ENCODE data around the gene PRAMEF26. TPM values are rescaled to one million over a fixed set of nuclear protein-coding genes. Genes with fewer than 3 reads are reported as not detected.
"Not testable (repeated sequence)": the region's sequence is repeated elsewhere in the genome, so short reads cannot be mapped to it uniquely, and the experiment has no call there.

PRAMEF26 gene
- not detected for total RNA-seq
- polyA plus RNA-seq (ENCODE audit: insufficient read depth in 1 of 8, insufficient read length in 8 of 8, low replicate concordance in 1 of 8), result not detected
- long read RNA-seq, donor 1, result 0 reads
- long read RNA-seq, donor 2, result 0 reads
- long read RNA-seq, donor 3, result 0 reads
- long read RNA-seq, donor 4, result 0 reads
- long read RNA-seq, donor 5, result 0 reads
- long read RNA-seq, donor 6, result 0 reads
- long read RNA-seq, donor 7, result 0 reads
- long read RNA-seq, donor 8, result 0 reads
- long read RNA-seq, donor 9, result 0 reads
- long read RNA-seq, donor 10, result 0 reads
- long read RNA-seq, donor 11, result 0 reads

DNA sequence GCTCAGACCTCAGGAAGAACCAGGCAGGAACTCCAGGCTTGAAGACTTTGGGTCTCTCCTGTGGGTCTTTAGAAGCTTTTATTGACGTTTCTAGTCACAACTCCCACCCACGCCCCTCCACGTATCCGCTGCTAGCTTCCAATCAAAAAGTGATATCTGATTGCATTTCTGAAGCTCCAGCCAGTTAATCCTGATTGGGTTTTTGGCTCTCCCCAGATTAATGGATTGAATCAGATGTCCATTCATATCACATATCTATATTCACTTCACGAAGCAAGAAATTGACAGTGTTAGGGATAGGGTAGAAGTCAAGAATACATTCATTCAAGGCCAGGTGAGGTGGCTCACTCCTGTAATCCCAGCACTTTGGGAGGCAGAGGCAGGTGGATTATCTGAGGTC is at the start of gene PRAMEF26:
Gene PRAMEF26, minus strand, starts transcription at position 101 of the 400 bp plus-strand sequence. CDS start 2,914 bp downstream, outside the sequence.
- not testable (repeated sequence) for DNase-seq; H3K9me3 ChIP-seq (replicated peaks; ENCODE audit: control insufficient read depth, low read depth, low read length); H3K4me1 ChIP-seq (ENCODE audit: control insufficient read depth, insufficient read depth, low read length); H3K27ac ChIP-seq (ENCODE audit: low read length); H3K27me3 ChIP-seq (ENCODE audit: control insufficient read depth, insufficient read depth, low read length); H3K36me3 ChIP-seq (ENCODE audit: control insufficient read depth, insufficient read depth, low read length); H3K4me3 ChIP-seq (ENCODE audit: low read length)
- no CpG with 5 or more reads among the region's 5 CpGs for WGBS (ENCODE audit: insufficient coverage)

DNA sequence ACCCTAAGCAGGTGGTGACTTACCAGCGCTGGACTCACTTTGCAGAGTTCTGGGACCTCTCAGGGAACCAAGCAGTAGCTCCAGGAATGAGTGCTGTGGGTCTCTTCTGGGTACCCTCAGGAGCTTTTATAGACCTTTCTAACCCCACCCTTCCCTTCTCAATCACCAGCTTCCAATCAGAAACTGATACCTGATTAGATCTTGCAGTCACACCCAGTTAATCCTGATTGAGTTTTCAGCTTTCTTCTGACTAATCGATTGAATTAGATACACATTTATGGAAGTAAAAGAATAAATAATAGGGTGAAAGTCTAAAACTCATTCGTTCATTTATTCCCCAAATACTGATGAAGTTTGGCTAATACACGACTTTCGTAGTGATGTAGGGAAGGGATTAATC is 45.5 kb upstream of the PRAMEF26 start, which contains the start of gene PRAMEF13:
Gene PRAMEF13, minus strand, starts transcription at position 101 of the 400 bp plus-strand sequence. CDS start 1,820 bp downstream, outside the sequence.
- H3K4me3 ChIP-seq (ENCODE audit: low read length); H3K27me3 ChIP-seq (ENCODE audit: control insufficient read depth, insufficient read depth, low read length); DNase-seq; H3K4me1 ChIP-seq (ENCODE audit: control insufficient read depth, insufficient read depth, low read length); H3K36me3 ChIP-seq (ENCODE audit: control insufficient read depth, insufficient read depth, low read length); H3K27ac ChIP-seq (ENCODE audit: low read length); H3K9me3 ChIP-seq (replicated peaks; ENCODE audit: control insufficient read depth, low read depth, low read length): not testable (repeated sequence)
- WGBS (ENCODE audit: insufficient coverage), result no CpG with 5 or more reads among the region's 5 CpGs

DNA sequence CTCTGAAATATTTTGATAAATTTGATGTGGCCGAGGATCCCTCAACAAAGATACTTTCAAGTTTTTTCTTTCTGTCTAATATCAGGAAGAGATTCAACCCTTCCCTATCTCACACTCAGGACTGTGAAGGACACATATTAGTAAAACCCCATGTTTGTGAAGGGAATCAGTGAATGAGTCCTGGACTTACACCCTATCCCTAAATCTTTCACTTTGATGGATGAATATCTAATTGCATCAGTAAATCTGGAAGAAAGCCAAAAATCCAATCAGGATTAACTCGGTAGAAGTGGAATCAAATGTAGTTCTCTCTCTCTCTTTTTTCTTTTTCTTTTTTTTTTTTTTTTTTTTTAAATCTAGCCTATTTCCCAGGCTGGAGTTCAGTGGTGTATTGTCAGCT is 15.7 kb upstream of the PRAMEF26 start, which contains the start of gene PRAMEF9:
Gene PRAMEF9, plus strand, starts transcription at position 301 of the 400 bp plus-strand sequence. CDS start 3,433 bp downstream, outside the sequence.
- not testable (repeated sequence) for H3K4me3 ChIP-seq (ENCODE audit: low read length); H3K4me1 ChIP-seq (ENCODE audit: control insufficient read depth, insufficient read depth, low read length); H3K27ac ChIP-seq (ENCODE audit: low read length); H3K9me3 ChIP-seq (replicated peaks; ENCODE audit: control insufficient read depth, low read depth, low read length); DNase-seq; H3K27me3 ChIP-seq (ENCODE audit: control insufficient read depth, insufficient read depth, low read length); H3K36me3 ChIP-seq (ENCODE audit: control insufficient read depth, insufficient read depth, low read length)
- WGBS (ENCODE audit: insufficient coverage), result no CpG with 5 or more reads among the region's 2 CpGs

DNA sequence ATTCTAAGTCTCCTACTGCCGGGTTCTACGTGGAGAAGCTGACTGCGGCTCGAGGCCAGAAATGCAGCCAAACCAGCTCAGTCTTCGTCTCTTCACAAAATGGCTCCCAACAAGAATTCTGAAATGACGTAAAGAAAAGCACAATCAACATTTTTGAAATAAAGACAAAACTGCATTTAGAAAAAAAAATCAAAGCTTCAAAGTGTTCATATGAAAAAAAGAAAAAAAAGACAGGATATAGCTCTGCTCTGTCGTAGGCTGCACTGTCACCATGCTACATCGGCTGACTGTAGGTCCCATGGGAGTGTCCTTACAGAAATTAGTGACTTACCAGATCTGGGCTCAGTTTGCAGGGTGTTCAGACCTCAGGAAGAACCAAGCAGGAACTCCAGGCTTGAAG is 9.7 kb upstream of the PRAMEF26 start, which contains the start of gene HNRNPCL4:
Gene HNRNPCL4, minus strand, starts transcription at position 101 of the 400 bp plus-strand sequence. CDS start 164 bp downstream, outside the sequence.
- not testable (repeated sequence) for H3K27ac ChIP-seq (ENCODE audit: low read length); H3K27me3 ChIP-seq (ENCODE audit: control insufficient read depth, insufficient read depth, low read length); H3K4me3 ChIP-seq (ENCODE audit: low read length); DNase-seq; H3K36me3 ChIP-seq (ENCODE audit: control insufficient read depth, insufficient read depth, low read length); H3K4me1 ChIP-seq (ENCODE audit: control insufficient read depth, insufficient read depth, low read length); H3K9me3 ChIP-seq (replicated peaks; ENCODE audit: control insufficient read depth, low read depth, low read length)
- WGBS (ENCODE audit: insufficient coverage), result no CpG with 5 or more reads among the region's 8 CpGs

DNA sequence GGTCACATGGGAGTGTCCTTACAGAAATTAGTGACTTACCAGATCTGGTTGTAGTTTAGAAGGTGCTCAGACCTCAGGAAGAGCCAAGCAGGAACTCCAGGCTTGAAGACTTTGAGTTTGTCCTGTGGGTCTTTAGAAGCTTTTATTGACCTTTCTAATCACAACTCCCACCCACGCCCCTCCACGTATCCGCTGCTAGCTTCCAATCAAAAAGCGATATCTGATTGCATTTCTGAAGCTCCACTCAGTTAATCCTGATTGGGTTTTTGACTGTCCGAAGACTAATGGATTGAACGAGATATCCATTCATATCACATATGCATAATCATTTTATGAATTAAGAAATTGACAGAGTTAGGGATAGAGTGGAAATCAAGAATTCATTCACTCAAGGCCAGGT is 39.1 kb downstream of the PRAMEF26 start, which contains the start of gene HNRNPCL2:
Gene HNRNPCL2, minus strand, starts transcription at position 101 of the 400 bp plus-strand sequence. CDS start 454 bp downstream, outside the sequence.
- H3K27me3 ChIP-seq (ENCODE audit: control insufficient read depth, insufficient read depth, low read length); H3K4me1 ChIP-seq (ENCODE audit: control insufficient read depth, insufficient read depth, low read length); H3K27ac ChIP-seq (ENCODE audit: low read length); DNase-seq; H3K4me3 ChIP-seq (ENCODE audit: low read length); H3K9me3 ChIP-seq (replicated peaks; ENCODE audit: control insufficient read depth, low read depth, low read length); H3K36me3 ChIP-seq (ENCODE audit: control insufficient read depth, insufficient read depth, low read length): not testable (repeated sequence)
- no CpG with 5 or more reads among the region's 6 CpGs for WGBS (ENCODE audit: insufficient coverage)

Other genes with a start within 250 kb of the PRAMEF26 start
- gene PRAMEF7, start 239.4 kb downstream of the PRAMEF26 start, total RNA-seq, result not detected
- not detected for gene PRAMEF7, start 239.4 kb downstream of the PRAMEF26 start, polyA plus RNA-seq (ENCODE audit: insufficient read depth in 1 of 8, insufficient read length in 8 of 8, low replicate concordance in 1 of 8)
- gene PRAMEF6, start 208.4 kb downstream of the PRAMEF26 start, total RNA-seq, result not detected
- not detected for gene PRAMEF6, start 208.4 kb downstream of the PRAMEF26 start, polyA plus RNA-seq (ENCODE audit: insufficient read depth in 1 of 8, insufficient read length in 8 of 8, low replicate concordance in 1 of 8)
- gene PRAMEF27, start 99.4 kb downstream of the PRAMEF26 start, total RNA-seq, result not detected
- not detected for gene PRAMEF27, start 99.4 kb downstream of the PRAMEF26 start, polyA plus RNA-seq (ENCODE audit: insufficient read depth in 1 of 8, insufficient read length in 8 of 8, low replicate concordance in 1 of 8)
- gene HNRNPCL3, start 95.2 kb downstream of the PRAMEF26 start, total RNA-seq, result not detected
- gene HNRNPCL3, start 95.2 kb downstream of the PRAMEF26 start, polyA plus RNA-seq (ENCODE audit: insufficient read depth in 1 of 8, insufficient read length in 8 of 8, low replicate concordance in 1 of 8), result not detected
- not detected for gene PRAMEF25, start 85.2 kb downstream of the PRAMEF26 start, total RNA-seq
- gene PRAMEF25, start 85.2 kb downstream of the PRAMEF26 start, polyA plus RNA-seq (ENCODE audit: insufficient read depth in 1 of 8, insufficient read length in 8 of 8, low replicate concordance in 1 of 8), result not detected
- gene HNRNPCL2, start 39.2 kb downstream of the PRAMEF26 start, total RNA-seq, result not detected
- under 1 TPM in 1 of 8 donors, not detected in 7; 0.14 TPM for gene HNRNPCL2, start 39.2 kb downstream of the PRAMEF26 start, polyA plus RNA-seq (ENCODE audit: insufficient read depth in 1 of 8, insufficient read length in 8 of 8, low replicate concordance in 1 of 8)
- not detected for gene HNRNPCL4, start 9.6 kb upstream of the PRAMEF26 start, total RNA-seq
- gene HNRNPCL4, start 9.6 kb upstream of the PRAMEF26 start, polyA plus RNA-seq (ENCODE audit: insufficient read depth in 1 of 8, insufficient read length in 8 of 8, low replicate concordance in 1 of 8), result under 1 TPM in 4 of 8 donors, not detected in 4; 0.19 to 0.42 (median 0.26) TPM
- gene PRAMEF9, start 15.8 kb upstream of the PRAMEF26 start, total RNA-seq, result not detected
- gene PRAMEF9, start 15.8 kb upstream of the PRAMEF26 start, polyA plus RNA-seq (ENCODE audit: insufficient read depth in 1 of 8, insufficient read length in 8 of 8, low replicate concordance in 1 of 8), result not detected
- not detected for gene PRAMEF13, start 45.4 kb upstream of the PRAMEF26 start, total RNA-seq
- not detected for gene PRAMEF13, start 45.4 kb upstream of the PRAMEF26 start, polyA plus RNA-seq (ENCODE audit: insufficient read depth in 1 of 8, insufficient read length in 8 of 8, low replicate concordance in 1 of 8)
- gene PRAMEF18, start 70.1 kb upstream of the PRAMEF26 start, total RNA-seq, result not detected
- not detected for gene PRAMEF18, start 70.1 kb upstream of the PRAMEF26 start, polyA plus RNA-seq (ENCODE audit: insufficient read depth in 1 of 8, insufficient read length in 8 of 8, low replicate concordance in 1 of 8)
- gene PRAMEF5, start 98.2 kb upstream of the PRAMEF26 start, total RNA-seq, result not detected
- gene PRAMEF5, start 98.2 kb upstream of the PRAMEF26 start, polyA plus RNA-seq (ENCODE audit: insufficient read depth in 1 of 8, insufficient read length in 8 of 8, low replicate concordance in 1 of 8), result not detected
- not detected for gene PRAMEF8, start 129.1 kb upstream of the PRAMEF26 start, total RNA-seq
- gene PRAMEF8, start 129.1 kb upstream of the PRAMEF26 start, polyA plus RNA-seq (ENCODE audit: insufficient read depth in 1 of 8, insufficient read length in 8 of 8, low replicate concordance in 1 of 8), result not detected
- gene PRAMEF33, start 147.5 kb upstream of the PRAMEF26 start, total RNA-seq, result not detected
- under 1 TPM in 1 of 8 donors, not detected in 7; 0.13 TPM for gene PRAMEF33, start 147.5 kb upstream of the PRAMEF26 start, polyA plus RNA-seq (ENCODE audit: insufficient read depth in 1 of 8, insufficient read length in 8 of 8, low replicate concordance in 1 of 8)
- gene PRAMEF15, start 159.6 kb upstream of the PRAMEF26 start, total RNA-seq, result not detected
- not detected for gene PRAMEF15, start 159.6 kb upstream of the PRAMEF26 start, polyA plus RNA-seq (ENCODE audit: insufficient read depth in 1 of 8, insufficient read length in 8 of 8, low replicate concordance in 1 of 8)
- not detected for gene PRAMEF14, start 191.1 kb upstream of the PRAMEF26 start, total RNA-seq
- gene PRAMEF14, start 191.1 kb upstream of the PRAMEF26 start, polyA plus RNA-seq (ENCODE audit: insufficient read depth in 1 of 8, insufficient read length in 8 of 8, low replicate concordance in 1 of 8), result not detected
- not detected for gene PRAMEF19, start 215.9 kb upstream of the PRAMEF26 start, total RNA-seq
- gene PRAMEF19, start 215.9 kb upstream of the PRAMEF26 start, polyA plus RNA-seq (ENCODE audit: insufficient read depth in 1 of 8, insufficient read length in 8 of 8, low replicate concordance in 1 of 8), result not detected
- not detected for gene PRAMEF17, start 233.6 kb upstream of the PRAMEF26 start, total RNA-seq
- gene PRAMEF17, start 233.6 kb upstream of the PRAMEF26 start, polyA plus RNA-seq (ENCODE audit: insufficient read depth in 1 of 8, insufficient read length in 8 of 8, low replicate concordance in 1 of 8), result not detected